Glomerular endothelial cell (primary cell): ENCODE data around the gene RCN1. TPM values are rescaled to one million over a fixed set of nuclear protein-coding genes. Genes with fewer than 3 reads are reported as not detected.

Experiments used
- DNase-seq: peaks from one replicate; pipeline ENCODE4 v3.0.0-alpha.2; 2011; ENCODE audit warnings: low read depth, low spot score; ENCODE audit errors: extremely low read depth
- total RNA-seq: library from RNA; depleted of rRNA; stranded (reverse); fragments of >200 nt; gene quantifications from 2 replicates; pipeline ENCODE4 v1.2.3, GENCODE V29; 2015

RCN1 gene
- total RNA-seq, 1 donor from 2014 or later = 333 TPM

- DNase-seq = no peak
Measured at GRCh38 chr11:32151027-32151426, 60.2 kb downstream of the RCN1 start.

- DNase-seq = no peak
Measured at GRCh38 chr11:32152216-32152615, 61.3 kb downstream of the RCN1 start.

GRCh38 chr11:32152821-32153220, 61.9 kb downstream of the RCN1 start:
- DNase-seq = no peak

GRCh38 chr11:32153747-32154146, 62.9 kb downstream of the RCN1 start:
- DNase-seq = no peak

GRCh38 chr11:32154275-32154674, 63.4 kb downstream of the RCN1 start:
- DNase-seq = no peak
